SU-DHL-6 (cell line): ENCODE measurements around the gene MTPN.

Source experiments
- H2AFZ ChIP-seq: fragments of 200-600 bp; sonication (generic); 2 replicates; pipeline ENCODE4 v1.6.1; 2014; ENCODE audit warnings: low read depth, mild to moderate bottlenecking, moderate library complexity, mixed read lengths, antibody characterized with exemption, low read length; ENCODE audit not compliant: severe bottlenecking
- H3F3A ChIP-seq: fragments of 200-600 bp; shearing (Covaris generic); 2 replicates; pipeline ENCODE4 v1.6.0; 2016; ENCODE audit warnings: antibody characterized with exemption, mild to moderate bottlenecking; ENCODE audit not compliant: insufficient read depth
- H3K27ac ChIP-seq: fragments of 200-600 bp; sonication (generic); 2 replicates; pipeline ENCODE4 v1.5.1; 2016; ENCODE audit warnings: low read depth, mild to moderate bottlenecking, low read length, moderate library complexity, mixed read lengths
- H3K27me3 ChIP-seq: fragments of 200-600 bp; sonication (generic), shearing (Covaris generic); 2 replicates; pipeline ENCODE4 v1.6.0; 2014; ENCODE audit warnings: mild to moderate bottlenecking, low read length
- H3K36me3 ChIP-seq: fragments of 200-600 bp; sonication (generic); 2 replicates; pipeline ENCODE4 v1.6.1; 2014; ENCODE audit warnings: mild to moderate bottlenecking, low read length, mixed read lengths
- H3K4me2 ChIP-seq: fragments of 300-600, 200-600 bp; shearing (Covaris generic), sonication (generic); 2 replicates; pipeline ENCODE4 v1.6.0; 2014; ENCODE audit warnings: low read length, low read depth, mild to moderate bottlenecking; ENCODE audit not compliant: poor library complexity, severe bottlenecking
- H3K4me3 ChIP-seq: fragments of 200-600 bp; sonication (generic); 2 replicates; pipeline ENCODE4 v1.5.1; 2014; ENCODE audit warnings: antibody characterized with exemption, low read length, mild to moderate bottlenecking, mixed read lengths; ENCODE audit not compliant: insufficient read depth, poor library complexity, severe bottlenecking
- H3K79me2 ChIP-seq: fragments of 200-600 bp; sonication (generic); 2 replicates; pipeline ENCODE4 v1.6.1; 2014; ENCODE audit warnings: mild to moderate bottlenecking, low read length, moderate library complexity; ENCODE audit not compliant: insufficient read depth
- H3K9ac ChIP-seq: fragments of 200-600 bp; sonication (generic); 2 replicates; pipeline ENCODE4 v1.7.0; 2014; ENCODE audit warnings: mild to moderate bottlenecking, low read length
- H3K9me2 ChIP-seq: fragments of 200-600 bp; sonication (generic); replicated peaks from 2 replicates; pipeline ENCODE4 v1.6.1; 2014; ENCODE audit warnings: low read length; ENCODE audit not compliant: insufficient read depth
- H3K9me3 ChIP-seq: fragments of 200-600 bp; sonication (generic); 2 replicates; pipeline ENCODE4 v1.6.1; 2014; ENCODE audit warnings: low read length, mixed read lengths; ENCODE audit not compliant: insufficient read depth
- H4K20me1 ChIP-seq: fragments of 200-600 bp; sonication (generic); 2 replicates; pipeline ENCODE4 v1.6.1; 2014; ENCODE audit warnings: low read depth, mild to moderate bottlenecking, antibody characterized with exemption, low read length, moderate library complexity, mixed read lengths
- EZH2phosphoT487 ChIP-seq: fragments of 200-600 bp; sonication (generic), shearing (Covaris generic); conservative IDR thresholded peaks from 2 replicates; pipeline ENCODE4 v1.6.1; 2018; ENCODE audit warnings: mild to moderate bottlenecking, antibody characterized with exemption, low read length, moderate library complexity, mixed read lengths
- TF ChIP-seq, protein P1 (sequence below): fragments of 200-600 bp; sonication (generic); IDR thresholded peaks from one replicate; pipeline ENCODE4 v1.5.1; 2017; ENCODE audit warnings: antibody characterized with exemption, mild to moderate bottlenecking, low read length, moderate library complexity; ENCODE audit not compliant: insufficient read depth, poor library complexity, severe bottlenecking

The MTPN gene

GRCh38 chr7:135944753-135945152 is 32.4 kb downstream of the MTPN start:
- H3K4me3 ChIP-seq = no peak overlapping the region
- no peaks in the 10 kb centered on the region for H3F3A ChIP-seq
- H3K9me2 ChIP-seq = no peaks in the 10 kb centered on the region
- no peaks in the 10 kb centered on the region for H3K9me3 ChIP-seq
- H3K9ac ChIP-seq = no peak overlapping the region
- H3K79me2 ChIP-seq = peaks cover 68% of the 10 kb centered on the region
- H3K4me2 ChIP-seq = no peak overlapping the region
- peaks cover 21% of the 10 kb centered on the region for H3K36me3 ChIP-seq
- H3K27me3 ChIP-seq = no peaks in the 10 kb centered on the region
- peaks cover 8% of the 10 kb centered on the region for H4K20me1 ChIP-seq
- H3K27ac ChIP-seq = no peak overlapping the region
- no peak for TF ChIP-seq EZH2phosphoT487
- TF ChIP-seq, protein P1, sequence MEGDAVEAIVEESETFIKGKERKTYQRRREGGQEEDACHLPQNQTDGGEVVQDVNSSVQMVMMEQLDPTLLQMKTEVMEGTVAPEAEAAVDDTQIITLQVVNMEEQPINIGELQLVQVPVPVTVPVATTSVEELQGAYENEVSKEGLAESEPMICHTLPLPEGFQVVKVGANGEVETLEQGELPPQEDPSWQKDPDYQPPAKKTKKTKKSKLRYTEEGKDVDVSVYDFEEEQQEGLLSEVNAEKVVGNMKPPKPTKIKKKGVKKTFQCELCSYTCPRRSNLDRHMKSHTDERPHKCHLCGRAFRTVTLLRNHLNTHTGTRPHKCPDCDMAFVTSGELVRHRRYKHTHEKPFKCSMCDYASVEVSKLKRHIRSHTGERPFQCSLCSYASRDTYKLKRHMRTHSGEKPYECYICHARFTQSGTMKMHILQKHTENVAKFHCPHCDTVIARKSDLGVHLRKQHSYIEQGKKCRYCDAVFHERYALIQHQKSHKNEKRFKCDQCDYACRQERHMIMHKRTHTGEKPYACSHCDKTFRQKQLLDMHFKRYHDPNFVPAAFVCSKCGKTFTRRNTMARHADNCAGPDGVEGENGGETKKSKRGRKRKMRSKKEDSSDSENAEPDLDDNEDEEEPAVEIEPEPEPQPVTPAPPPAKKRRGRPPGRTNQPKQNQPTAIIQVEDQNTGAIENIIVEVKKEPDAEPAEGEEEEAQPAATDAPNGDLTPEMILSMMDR = no peak
- H2AFZ ChIP-seq = no peak overlapping the region

- Histone ChIP-seq H3K4me2 (no peak overlapping the region), H3F3A (no peaks in the 10 kb centered on the region), H4K20me1 (peaks cover 8% of the 10 kb centered on the region), H3K9ac (no peak overlapping the region), H2AFZ (no peak overlapping the region), H3K27ac (no peak overlapping the region), H3K79me2 (peaks cover 69% of the 10 kb centered on the region), H3K27me3 (no peaks in the 10 kb centered on the region), H3K9me3 (no peaks in the 10 kb centered on the region), H3K4me3 (no peak overlapping the region), H3K9me2 (no peaks in the 10 kb centered on the region), H3K36me3 (peaks cover 13% of the 10 kb centered on the region; the same call in 1 of the 2 replicates)
- TF ChIP-seq EZH2phosphoT487 = no peak
- TF ChIP-seq, protein P1 = no peak
Observed at GRCh38 chr7:135943134-135943879, 33.9 kb downstream of the MTPN start.

DNA sequence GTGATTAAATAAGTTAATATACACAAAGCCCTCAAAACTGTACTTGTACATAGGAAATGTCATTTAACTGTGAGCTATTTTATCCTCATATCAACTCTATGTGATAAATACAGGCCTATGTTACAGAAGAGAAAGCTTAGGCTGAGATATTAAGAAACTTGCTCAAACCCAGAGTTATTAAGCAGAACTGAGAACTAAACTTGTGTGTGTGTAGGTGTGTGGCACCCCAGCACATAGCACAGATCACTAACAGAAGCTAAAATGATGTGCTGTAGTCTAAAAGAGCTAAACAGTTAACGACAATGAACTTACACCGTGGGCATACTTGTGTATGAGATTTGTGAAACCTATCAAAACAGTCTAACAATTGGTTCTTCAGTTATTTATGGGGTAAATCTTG is 34.5 kb downstream of the MTPN start:
- Histone ChIP-seq H3F3A (no peaks in the 10 kb centered on the region), H2AFZ (no peak overlapping the region), H3K9ac (no peak overlapping the region), H3K27ac (no peak overlapping the region), H3K4me3 (no peak overlapping the region), H3K9me2 (no peaks in the 10 kb centered on the region), H3K36me3 (peaks cover 6% of the 10 kb centered on the region; the same call in 1 of the 2 replicates), H3K4me2 (no peak overlapping the region), H3K79me2 (peaks cover 70% of the 10 kb centered on the region), H3K9me3 (no peaks in the 10 kb centered on the region), H3K27me3 (no peaks in the 10 kb centered on the region), H4K20me1 (peaks cover 14% of the 10 kb centered on the region)
- no peak for TF ChIP-seq EZH2phosphoT487
- TF ChIP-seq, protein P1 = no peak
